Gastrocnemius medialis (tissue), 4 donors: Measurements from ENCODE around the gene PPT2.
"Not testable (repeated sequence)": the region's sequence is repeated elsewhere in the genome, so short reads cannot be mapped to it uniquely, and the experiment has no call there.

Experiments
- CTCF ChIP-seq, 5 experiments: fragments of 450-650 bp in 3 of 5; fragments of 200-600 bp in 2 of 5; sonication (generic) in 2 of 5; IDR thresholded peaks in 4 of 5; conservative IDR thresholded peaks in 1 of 5; 1 replicate in 4 of 5; 2 replicates in 1 of 5; pipeline ENCODE4 v1.5.1; 2016 to 2019; ENCODE audit warnings: antibody characterized with exemption in 5 of 5, mild to moderate bottlenecking in 3 of 5, moderate library complexity in 3 of 5
- POLR2A ChIP-seq, 2 donors: fragments of 450-650 bp; IDR thresholded peaks; one replicate each; pipeline ENCODE4 v1.6.1; 2017; ENCODE audit warnings: antibody characterized with exemption in 2 of 2, mild to moderate bottlenecking in 2 of 2, moderate library complexity in 2 of 2

DNA sequence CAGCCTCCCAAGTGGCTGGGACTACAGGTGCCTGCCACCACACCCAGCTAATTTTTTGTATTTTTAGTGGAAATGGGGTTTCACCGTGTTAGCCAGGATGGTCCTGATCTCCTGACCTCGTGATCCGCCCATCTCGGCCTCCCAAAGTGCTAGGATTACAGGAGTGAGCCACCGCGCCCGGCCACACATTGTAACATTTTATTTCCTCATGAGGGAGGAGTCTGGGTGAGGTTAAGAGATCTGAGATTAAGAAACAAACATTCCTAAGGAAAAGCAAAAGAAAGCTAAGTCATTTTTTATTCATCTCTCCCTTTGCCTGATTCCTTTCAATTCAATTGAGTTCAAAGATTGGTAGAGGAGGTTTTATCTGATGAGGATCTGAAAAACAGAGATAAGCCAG is 9.7 kb upstream of the PPT2 start:
- TF ChIP-seq CTCF (IDR thresholded peaks at IDR 0.05 in 4 of 5, conservative IDR thresholded peaks at IDR 0.05 in 1 of 5); POLR2A (IDR thresholded peaks at IDR 0.05): not testable (repeated sequence)
